GM19468 (cell line): Measurements from ENCODE around the gene ACTG2.
"Not testable (repeated sequence)": the region's sequence is repeated elsewhere in the genome, so short reads cannot be mapped to it uniquely, and the experiment has no call there.

Source experiments
- ATAC-seq: cut with Tn5 transposase; IDR thresholded peaks from one replicate; pipeline ENCODE4 v1.9.1; 2021; ENCODE audit warnings: mild to moderate bottlenecking, moderate library complexity, moderate number of reproducible peaks; ENCODE audit not compliant: unreplicated experiment; ENCODE audit errors: extremely low read depth

ACTG2 gene

GRCh38 chr2:73931531-73932500 lies 39.0 kb downstream of the ACTG2 start:
- ATAC-seq: no peak

GRCh38 chr2:73933194-73933593 lies 40.4 kb downstream of the ACTG2 start:
- no peak for ATAC-seq

GRCh38 chr2:73935641-73936040 lies 42.8 kb downstream of the ACTG2 start:
- ATAC-seq: no peak

- ATAC-seq: no peak
These were observed 44.5 kb downstream of the ACTG2 start for GRCh38 chr2:73937103-73937885.

- no peak for ATAC-seq
These were observed 45.1 kb downstream of the ACTG2 start for GRCh38 chr2:73937899-73938298.

GRCh38 chr2:73938718-73939352 lies 46.0 kb downstream of the ACTG2 start:
- no peak for ATAC-seq

- ATAC-seq: no peak
These were observed 46.6 kb downstream of the ACTG2 start for GRCh38 chr2:73939419-73939818.

- ATAC-seq: not testable (repeated sequence)
These were observed 47.3 kb downstream of the ACTG2 start for GRCh38 chr2:73940066-73940465.

- ATAC-seq: no peak
These were observed 49.9 kb downstream of the ACTG2 start for GRCh38 chr2:73942664-73943063.

GRCh38 chr2:73944714-73945113 lies 51.9 kb downstream of the ACTG2 start:
- ATAC-seq: no peak

- ATAC-seq: no peak
These were observed 53.4 kb downstream of the ACTG2 start for GRCh38 chr2:73946215-73946614.

- ATAC-seq: no peak
These were observed 53.9 kb downstream of the ACTG2 start for GRCh38 chr2:73946666-73947065.

GRCh38 chr2:73947412-73948018 lies 54.7 kb downstream of the ACTG2 start:
- ATAC-seq: no peak

GRCh38 chr2:73949802-73950201 lies 57.0 kb downstream of the ACTG2 start:
- no peak for ATAC-seq

- ATAC-seq: no peak
These were observed 60.0 kb downstream of the ACTG2 start for GRCh38 chr2:73952499-73953446.

- no peak for ATAC-seq
These were observed 63.5 kb downstream of the ACTG2 start for GRCh38 chr2:73956218-73956865.

- ATAC-seq: no peak
These were observed 68.5 kb downstream of the ACTG2 start for GRCh38 chr2:73961274-73961673.

- ATAC-seq: no peak
These were observed 69.2 kb downstream of the ACTG2 start for GRCh38 chr2:73961823-73962615.
